ENCODE measurements around the gene COL18A1.

GRCh38 chr21:45382697-45382997 is 22.3 kb upstream of the COL18A1 start:
- no peak for TF ChIP-seq EZH2phosphoT487 (IDR thresholded peaks at IDR 0.05; ENCODE audit: borderline replicate concordance)
- no peak for TF ChIP-seq CTCF (conservative IDR thresholded peaks at IDR 0.05; ENCODE audit: low read length)

All from Loucy (cell line).